Measurements from ENCODE around the gene NKX3-2. TPM values are rescaled to one million over a fixed set of nuclear protein-coding genes. Genes with fewer than 3 reads are reported as not detected.

The NKX3-2 gene
- total and polyA plus RNA-seq, 2 of the 8 experiments (the other 6 are each of a cell fraction or from before 2014, with no cell fraction given) = 0.13 TPM; not detected in 1

GRCh38 chr4:13496605-13497004 lies 47.7 kb downstream of the NKX3-2 start (continued):
- TF ChIP-seq USF2 (IDR thresholded peaks at IDR 0.05; ENCODE audit: low read length) = no peak
- TF ChIP-seq CTBP2 (IDR thresholded peaks at IDR 0.05; ENCODE audit: borderline replicate concordance, insufficient read depth, insufficient read length, low read length) = no peak
- TF ChIP-seq BACH1 (IDR thresholded peaks at IDR 0.05; ENCODE audit: low read length) = no peak

All from H1 (cell line).